IMR-90 (cell line): Measurements from ENCODE around the gene YIPF3. TPM values are rescaled to one million over a fixed set of nuclear protein-coding genes. Genes with fewer than 3 reads are reported as not detected.

Source experiments
- ATAC-seq: fragments of 200-7000 bp; cut with Tn5 transposase; 2 replicates; pipeline ENCODE4 v1.9.1; 2020; ENCODE audit warnings: low read depth, mild to moderate bottlenecking, moderate library complexity
- BruUV-seq: library from RNA; stranded (reverse); fragments of 400-500 nt; replicated peaks from 2 replicates; lab custom pipeline; 2021; lab: Mats Ljungman, UMichigan
- CTCF ChIA-PET: fragments of 300-600 bp; formaldehyde crosslinking; extraction: SDS; loops from one replicate; lab custom pipeline; 2021; ENCODE audit warnings: antibody characterized with exemption; lab: Yijun Ruan, JAX
- POLR2A ChIA-PET: fragments of 300-600 bp; sonication (Branson Sonifier 250); formaldehyde crosslinking; loops from one replicate; lab custom pipeline; 2022; ENCODE audit warnings: antibody characterized with exemption; ENCODE audit not compliant: unreplicated experiment; lab: Charles Lee
- DNase-seq: peaks from one replicate; pipeline ENCODE4 v3.0.0; 2013
- H2AFZ ChIP-seq: replicated peaks from 2 replicates; pipeline ENCODE3; 2013; ENCODE audit warnings: low read length, mild to moderate bottlenecking; ENCODE audit not compliant: poor library complexity
- H2AK5ac ChIP-seq: 2 replicates; pipeline ENCODE4 v1.6.1; 2013; ENCODE audit warnings: low read depth, low read length, inconsistent platforms
- H2AK9ac ChIP-seq: replicated peaks from 2 replicates; pipeline ENCODE3; 2013; ENCODE audit warnings: mild to moderate bottlenecking, low read depth, low read length, moderate library complexity; ENCODE audit not compliant: poor library complexity
- H2BK120ac ChIP-seq: 2 replicates; pipeline ENCODE4 v1.6.1; 2013; ENCODE audit warnings: low read depth, low read length, inconsistent platforms
- H2BK15ac ChIP-seq: 3 replicates; pipeline ENCODE4 v1.6.1; 2013; ENCODE audit warnings: low read depth, low read length, inconsistent platforms
- H2BK20ac ChIP-seq: 2 replicates; pipeline ENCODE4 v1.6.1; 2013; ENCODE audit warnings: low read depth, mild to moderate bottlenecking, inconsistent platforms, low read length, moderate library complexity
- H2BK5ac ChIP-seq: 2 replicates; pipeline ENCODE4 v1.6.1; 2013; ENCODE audit warnings: mild to moderate bottlenecking, low read depth, low read length, inconsistent platforms; ENCODE audit not compliant: poor library complexity, severe bottlenecking
- H3K14ac ChIP-seq: replicated peaks from 2 replicates; pipeline ENCODE4 v1.6.1; 2013; ENCODE audit warnings: low read depth, low read length, inconsistent platforms
- H3K18ac ChIP-seq: 2 replicates; pipeline ENCODE4 v1.6.1; 2013; ENCODE audit warnings: low read depth, low read length, control low read depth
- H3K23ac ChIP-seq: 2 replicates; pipeline ENCODE4 v1.6.1; 2013; ENCODE audit warnings: low read depth, low read length, inconsistent platforms
- H3K27ac ChIP-seq: 2 replicates; pipeline ENCODE4 v1.5.1; 2013; ENCODE audit warnings: mild to moderate bottlenecking, control low read depth, low read length; ENCODE audit not compliant: insufficient read depth
- H3K27me3 ChIP-seq: 2 replicates; pipeline ENCODE4 v1.6.1; 2013; ENCODE audit warnings: low read length; ENCODE audit not compliant: control insufficient read depth, insufficient read depth
- H3K36me3 ChIP-seq: 2 replicates; pipeline ENCODE4 v1.6.1; 2013; ENCODE audit warnings: low read length, mixed read lengths; ENCODE audit not compliant: control insufficient read depth, insufficient read depth
- H3K4ac ChIP-seq: 2 replicates; pipeline ENCODE4 v1.6.1; 2013; ENCODE audit warnings: low read depth, low read length, inconsistent platforms
- H3K4me1 ChIP-seq: 2 replicates; pipeline ENCODE4 v1.6.1; 2013; ENCODE audit warnings: low read length, mixed read lengths; ENCODE audit not compliant: control insufficient read depth, insufficient read depth
- H3K4me2 ChIP-seq: 2 replicates; pipeline ENCODE4 v1.6.1; 2013; ENCODE audit warnings: low read depth, mild to moderate bottlenecking, control low read depth, low read length, moderate library complexity
- H3K4me3 ChIP-seq: 2 replicates; pipeline ENCODE4 v1.5.1; 2013; ENCODE audit warnings: low read depth, mild to moderate bottlenecking, control low read depth, low read length, moderate library complexity; ENCODE audit not compliant: insufficient read depth
- H3K56ac ChIP-seq: 2 replicates; pipeline ENCODE4 v1.6.1; 2013; ENCODE audit warnings: low read length, inconsistent platforms; ENCODE audit not compliant: insufficient read depth; ENCODE audit errors: extremely low read depth
- H3K79me1 ChIP-seq, 2 experiments: 2 replicates each; pipeline ENCODE4 v1.6.1; 2013; ENCODE audit warnings: low read length in 2 of 2, inconsistent platforms in 1 of 2, low read depth in 1 of 2
- H3K9ac ChIP-seq: 2 replicates; pipeline ENCODE4 v1.6.1; 2013; ENCODE audit warnings: low read depth, low read length, control low read depth
- H3K9me1 ChIP-seq: 2 replicates; pipeline ENCODE4 v1.6.1; 2013; ENCODE audit warnings: low read length, inconsistent platforms; ENCODE audit not compliant: insufficient read depth
- H3K9me3 ChIP-seq: 2 replicates; pipeline ENCODE4 v1.6.1; 2013; ENCODE audit warnings: low read length; ENCODE audit not compliant: control insufficient read depth, insufficient read depth
- H4K20me1 ChIP-seq: 2 replicates; pipeline ENCODE4 v1.6.1; 2013; ENCODE audit warnings: low read length, inconsistent platforms; ENCODE audit not compliant: insufficient read depth
- H4K5ac ChIP-seq: 2 replicates; pipeline ENCODE4 v1.6.1; 2013; ENCODE audit warnings: mild to moderate bottlenecking, low read depth, low read length, control low read depth
- H4K8ac ChIP-seq, 2 experiments: 2 replicates each; pipeline ENCODE4 v1.6.1; 2013; ENCODE audit warnings: low read depth in 2 of 2, low read length in 2 of 2, control low read depth in 1 of 2, inconsistent platforms in 1 of 2
- H4K91ac ChIP-seq: 2 replicates; pipeline ENCODE4 v1.6.1; 2013; ENCODE audit warnings: low read depth, low read length, inconsistent platforms; ENCODE audit not compliant: insufficient read depth
- BHLHE40 ChIP-seq: fragments of 150-350 bp; IDR thresholded peaks from 2 replicates; pipeline ENCODE4 v1.6.1; 2016; ENCODE audit warnings: mild to moderate bottlenecking, low read depth, low read length
- CEBPB ChIP-seq: IDR thresholded peaks from 2 replicates; pipeline ENCODE4 v1.6.1; 2012; ENCODE audit warnings: low read depth, low read length, improper control_type of control experiment
- CHD1 ChIP-seq: IDR thresholded peaks from 2 replicates; pipeline ENCODE4 v1.6.1; 2012; ENCODE audit warnings: low read depth, low read length, improper control_type of control experiment
- FOS ChIP-seq: fragments of 150-350 bp; IDR thresholded peaks from 2 replicates; pipeline ENCODE4 v1.6.1; 2016; ENCODE audit warnings: low read depth, low read length
- MAZ ChIP-seq: IDR thresholded peaks from 2 replicates; pipeline ENCODE4 v1.6.1; 2012; ENCODE audit warnings: low read depth, mild to moderate bottlenecking, low read length, improper control_type of control experiment, moderate library complexity, borderline replicate concordance
- MXI1 ChIP-seq: IDR thresholded peaks from 2 replicates; pipeline ENCODE4 v1.6.1; 2012; ENCODE audit warnings: low read depth, mild to moderate bottlenecking, low read length, moderate library complexity, borderline replicate concordance
- POLR2A ChIP-seq: IDR thresholded peaks from 2 replicates; pipeline ENCODE4 v1.6.1; 2012; ENCODE audit warnings: mild to moderate bottlenecking, low read depth, low read length
- SMC3 ChIP-seq: fragments of 150-350 bp; IDR thresholded peaks from 2 replicates; pipeline ENCODE4 v1.6.1; 2016; ENCODE audit warnings: low read depth, mild to moderate bottlenecking, antibody characterized with exemption, low read length, moderate library complexity
- dilution Hi-C: fragments of 300-500 bp; cut with HindIII; formaldehyde crosslinking; loops from one replicate; pipeline ENCODE4 v1.14.3; 2018; ENCODE audit warnings: low sequenced_read_pairs; ENCODE audit not compliant: unreplicated experiment
- in situ Hi-C: fragments of 300-500 bp; cut with MboI; formaldehyde crosslinking; loops from 3 replicates; pipeline ENCODE4 v1.14.3; 2019; ENCODE audit warnings: low sequenced_read_pairs, inconsistent platforms, mixed read lengths
- intact Hi-C: fragments of 100-400 bp; cut with micrococcal nuclease; formaldehyde crosslinking; loops from 2 replicates; pipeline ENCODE4 v1.10.0; 2022
- polyA plus RNA-seq, 3 experiments: library from polyadenylated mRNA; depleted of rRNA; stranded (reverse); fragments of >200 nt; gene quantifications; 2 replicates each; pipeline ENCODE4 v1.2.3, GENCODE V29; 2012; ENCODE audit warnings: low replicate concordance in 1 of 3
- total RNA-seq: library from RNA; depleted of rRNA; stranded (reverse); fragments of >200 nt; gene quantifications from 2 replicates; pipeline ENCODE4 v1.2.3, GENCODE V29; 2012
- TF ChIP-seq, protein P1 (sequence below): fragments of 150-350 bp; IDR thresholded peaks from 2 replicates; pipeline ENCODE4 v1.6.1; 2016; ENCODE audit warnings: low read depth, mild to moderate bottlenecking, low read length, moderate library complexity, borderline replicate concordance
- TF ChIP-seq, protein P2 (sequence below): conservative IDR thresholded peaks from 2 replicates; pipeline ENCODE4 v1.5.1; 2012; ENCODE audit warnings: mild to moderate bottlenecking, low read depth, low read length, improper control_type of control experiment
- TF ChIP-seq, protein P3 (sequence below): fragments of 150-350 bp; IDR thresholded peaks from 2 replicates; pipeline ENCODE4 v1.6.1; 2017; ENCODE audit warnings: mild to moderate bottlenecking, antibody characterized with exemption, low read length, low read depth

The YIPF3 gene
- total and polyA plus RNA-seq, 2 of the 4 experiments (the other 2 are of a cell fraction) = 114 to 193 TPM

DNA sequence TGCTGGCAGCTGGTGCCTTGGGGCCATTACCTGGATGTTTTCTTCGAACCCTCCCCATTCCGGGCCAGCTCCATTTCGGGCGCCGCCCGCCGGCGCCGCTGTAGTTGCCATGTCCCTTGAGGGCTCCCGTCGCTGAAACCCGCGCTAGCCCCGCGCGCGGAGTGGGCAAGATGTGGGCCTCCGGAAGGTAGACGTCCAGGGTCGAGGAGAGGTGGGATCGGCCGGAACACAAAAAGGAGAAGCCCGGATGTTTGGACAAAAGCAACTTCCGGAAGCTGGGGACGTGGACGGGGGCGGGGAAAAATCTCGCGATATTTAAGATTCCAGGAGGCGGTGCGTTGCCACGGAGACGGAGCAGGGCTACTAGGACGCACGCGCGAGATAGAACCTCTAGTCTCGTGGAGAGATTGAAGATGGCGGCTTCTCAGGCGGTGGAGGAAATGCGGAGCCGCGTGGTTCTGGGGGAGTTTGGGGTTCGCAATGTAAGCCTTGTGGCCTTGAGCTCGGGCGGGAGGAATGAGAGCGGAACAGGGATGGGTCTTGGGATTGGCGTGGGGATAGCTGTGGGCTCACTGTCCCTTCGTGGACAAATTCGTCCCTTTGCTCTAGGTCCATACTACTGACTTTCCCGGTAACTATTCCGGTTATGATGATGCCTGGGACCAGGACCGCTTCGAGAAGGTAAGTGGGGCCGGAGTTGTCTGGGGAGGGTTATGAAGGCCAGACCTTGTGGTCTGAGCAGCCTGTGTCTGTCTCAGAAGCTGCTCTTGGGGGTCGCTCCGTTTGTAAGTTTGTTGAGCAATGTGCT, at the start of gene YIPF3, which contains the start of gene POLR1C (continued):
- TF ChIP-seq, protein P1, sequence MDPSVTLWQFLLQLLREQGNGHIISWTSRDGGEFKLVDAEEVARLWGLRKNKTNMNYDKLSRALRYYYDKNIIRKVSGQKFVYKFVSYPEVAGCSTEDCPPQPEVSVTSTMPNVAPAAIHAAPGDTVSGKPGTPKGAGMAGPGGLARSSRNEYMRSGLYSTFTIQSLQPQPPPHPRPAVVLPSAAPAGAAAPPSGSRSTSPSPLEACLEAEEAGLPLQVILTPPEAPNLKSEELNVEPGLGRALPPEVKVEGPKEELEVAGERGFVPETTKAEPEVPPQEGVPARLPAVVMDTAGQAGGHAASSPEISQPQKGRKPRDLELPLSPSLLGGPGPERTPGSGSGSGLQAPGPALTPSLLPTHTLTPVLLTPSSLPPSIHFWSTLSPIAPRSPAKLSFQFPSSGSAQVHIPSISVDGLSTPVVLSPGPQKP = no peak

DNA sequence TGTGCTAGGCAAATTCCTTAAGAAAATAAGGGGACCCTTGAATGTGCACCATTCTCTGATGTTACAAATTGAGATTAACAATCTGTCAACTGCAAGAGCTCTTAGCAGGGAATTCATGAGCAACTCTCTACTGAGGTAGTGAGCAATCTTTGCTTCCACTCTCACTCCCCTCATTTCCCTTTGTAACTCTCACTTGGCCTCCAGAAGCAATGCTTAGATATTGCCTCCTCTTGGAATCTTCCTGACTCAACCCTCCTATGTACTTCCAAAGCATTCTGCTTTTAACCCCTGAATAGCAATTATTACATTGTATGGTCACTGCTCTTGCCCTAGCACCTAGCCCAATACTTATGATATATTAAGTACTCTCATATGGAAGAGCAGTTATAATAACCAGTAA, 42.6 kb upstream of the YIPF3 start:
- Histone ChIP-seq H2AK9ac (no peak overlapping the region), H3K9me3 (no peaks in the 10 kb centered on the region), H2AFZ (no peak overlapping the region), H3K4me2 (no peak overlapping the region), H4K20me1 (no peaks in the 10 kb centered on the region), H4K91ac (no peak overlapping the region), H2AK5ac (no peak overlapping the region), H3K56ac (no peak overlapping the region), H3K4me3 (no peak overlapping the region), H3K27ac (no peak overlapping the region), H4K8ac (no peak overlapping the region), H3K4ac (no peak overlapping the region), H4K5ac (no peak overlapping the region), H3K18ac (no peak overlapping the region), H3K79me1 (no peaks in the 10 kb centered on the region), H3K14ac (no peak overlapping the region), H3K23ac (no peak overlapping the region), H2BK120ac (no peak overlapping the region), H2BK20ac (no peak overlapping the region), H2BK15ac (no peak overlapping the region), H2BK5ac (no peak overlapping the region), H3K36me3 (peaks cover 38% of the 10 kb centered on the region), H3K4me1 (no peaks in the 10 kb centered on the region), H3K9me1 (no peaks in the 10 kb centered on the region), H3K27me3 (no peaks in the 10 kb centered on the region), H3K9ac (no peak overlapping the region)
- POLR2A ChIA-PET = no interaction called here
- DNase-seq = no peak
- ATAC-seq = no peak
- in situ Hi-C loops (loop anchor here (25.0 kb wide), 1 partner anchor 897 kb away; no protein-coding TSS in a partner anchor), dilution Hi-C loops (no loop called here), intact Hi-C loops (no loop called here)
- CTCF ChIA-PET = no interaction called here
- no TSS peak for BruUV-seq
- no peak for TF ChIP-seq MXI1
- TF ChIP-seq, protein P2, sequence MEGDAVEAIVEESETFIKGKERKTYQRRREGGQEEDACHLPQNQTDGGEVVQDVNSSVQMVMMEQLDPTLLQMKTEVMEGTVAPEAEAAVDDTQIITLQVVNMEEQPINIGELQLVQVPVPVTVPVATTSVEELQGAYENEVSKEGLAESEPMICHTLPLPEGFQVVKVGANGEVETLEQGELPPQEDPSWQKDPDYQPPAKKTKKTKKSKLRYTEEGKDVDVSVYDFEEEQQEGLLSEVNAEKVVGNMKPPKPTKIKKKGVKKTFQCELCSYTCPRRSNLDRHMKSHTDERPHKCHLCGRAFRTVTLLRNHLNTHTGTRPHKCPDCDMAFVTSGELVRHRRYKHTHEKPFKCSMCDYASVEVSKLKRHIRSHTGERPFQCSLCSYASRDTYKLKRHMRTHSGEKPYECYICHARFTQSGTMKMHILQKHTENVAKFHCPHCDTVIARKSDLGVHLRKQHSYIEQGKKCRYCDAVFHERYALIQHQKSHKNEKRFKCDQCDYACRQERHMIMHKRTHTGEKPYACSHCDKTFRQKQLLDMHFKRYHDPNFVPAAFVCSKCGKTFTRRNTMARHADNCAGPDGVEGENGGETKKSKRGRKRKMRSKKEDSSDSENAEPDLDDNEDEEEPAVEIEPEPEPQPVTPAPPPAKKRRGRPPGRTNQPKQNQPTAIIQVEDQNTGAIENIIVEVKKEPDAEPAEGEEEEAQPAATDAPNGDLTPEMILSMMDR = no peak
- TF ChIP-seq MAZ = no peak
- TF ChIP-seq, protein P1 = no peak
- TF ChIP-seq POLR2A = no peak
- no peak for TF ChIP-seq BHLHE40
- no peak for TF ChIP-seq FOS
- TF ChIP-seq CHD1 = no peak
- no peak for TF ChIP-seq SMC3
- no peak for TF ChIP-seq CEBPB
- TF ChIP-seq, protein P3, sequence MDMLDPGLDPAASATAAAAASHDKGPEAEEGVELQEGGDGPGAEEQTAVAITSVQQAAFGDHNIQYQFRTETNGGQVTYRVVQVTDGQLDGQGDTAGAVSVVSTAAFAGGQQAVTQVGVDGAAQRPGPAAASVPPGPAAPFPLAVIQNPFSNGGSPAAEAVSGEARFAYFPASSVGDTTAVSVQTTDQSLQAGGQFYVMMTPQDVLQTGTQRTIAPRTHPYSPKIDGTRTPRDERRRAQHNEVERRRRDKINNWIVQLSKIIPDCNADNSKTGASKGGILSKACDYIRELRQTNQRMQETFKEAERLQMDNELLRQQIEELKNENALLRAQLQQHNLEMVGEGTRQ = no peak
